ENCODE data around the gene MSGN1.
A peak's percentile ranks its signal among the peaks of the same experiment; 100 is the strongest.

The MSGN1 gene

DNA sequence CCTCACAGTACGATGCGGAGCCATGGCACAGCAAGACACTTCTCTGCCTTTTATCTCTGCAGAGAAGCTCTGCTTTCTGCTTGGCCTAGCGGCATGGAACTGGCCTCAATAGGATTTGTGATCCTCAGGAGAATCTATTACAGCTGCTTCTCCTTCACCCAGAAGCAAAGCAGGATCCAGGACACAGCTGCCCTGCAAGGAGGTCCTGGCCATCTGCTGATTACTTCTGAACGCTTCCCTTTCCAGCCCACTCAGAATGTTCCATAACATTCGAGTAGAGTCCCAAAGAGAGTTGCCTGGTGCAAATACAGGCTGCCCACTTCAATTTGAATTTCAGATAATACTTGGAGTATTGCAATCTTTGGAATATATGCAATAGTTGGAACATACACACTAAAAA is 33.0 kb downstream of the MSGN1 start:
- DNase-seq (ENCODE audit: low spot score) = no peak

DNA sequence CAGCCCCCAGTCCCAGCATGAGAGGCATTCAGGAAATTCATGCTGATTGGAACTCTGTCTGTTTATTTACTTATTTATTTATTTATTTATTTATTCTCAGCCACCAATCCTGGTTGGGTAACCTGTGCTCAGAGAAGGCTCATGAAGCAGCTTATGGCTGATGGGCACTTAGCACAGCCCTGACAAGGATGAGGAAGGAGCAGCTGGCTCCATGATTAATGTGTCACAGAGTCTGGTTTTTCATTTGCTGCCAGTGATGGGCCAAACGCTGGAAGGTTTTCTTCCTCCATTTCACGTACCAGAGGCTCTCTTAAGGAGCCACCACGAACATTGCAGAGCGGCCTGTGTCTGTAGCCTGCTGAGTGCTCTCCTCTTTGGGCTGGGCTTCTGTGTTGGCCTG is 33.9 kb downstream of the MSGN1 start:
- no peak for DNase-seq (ENCODE audit: low spot score)

DNA sequence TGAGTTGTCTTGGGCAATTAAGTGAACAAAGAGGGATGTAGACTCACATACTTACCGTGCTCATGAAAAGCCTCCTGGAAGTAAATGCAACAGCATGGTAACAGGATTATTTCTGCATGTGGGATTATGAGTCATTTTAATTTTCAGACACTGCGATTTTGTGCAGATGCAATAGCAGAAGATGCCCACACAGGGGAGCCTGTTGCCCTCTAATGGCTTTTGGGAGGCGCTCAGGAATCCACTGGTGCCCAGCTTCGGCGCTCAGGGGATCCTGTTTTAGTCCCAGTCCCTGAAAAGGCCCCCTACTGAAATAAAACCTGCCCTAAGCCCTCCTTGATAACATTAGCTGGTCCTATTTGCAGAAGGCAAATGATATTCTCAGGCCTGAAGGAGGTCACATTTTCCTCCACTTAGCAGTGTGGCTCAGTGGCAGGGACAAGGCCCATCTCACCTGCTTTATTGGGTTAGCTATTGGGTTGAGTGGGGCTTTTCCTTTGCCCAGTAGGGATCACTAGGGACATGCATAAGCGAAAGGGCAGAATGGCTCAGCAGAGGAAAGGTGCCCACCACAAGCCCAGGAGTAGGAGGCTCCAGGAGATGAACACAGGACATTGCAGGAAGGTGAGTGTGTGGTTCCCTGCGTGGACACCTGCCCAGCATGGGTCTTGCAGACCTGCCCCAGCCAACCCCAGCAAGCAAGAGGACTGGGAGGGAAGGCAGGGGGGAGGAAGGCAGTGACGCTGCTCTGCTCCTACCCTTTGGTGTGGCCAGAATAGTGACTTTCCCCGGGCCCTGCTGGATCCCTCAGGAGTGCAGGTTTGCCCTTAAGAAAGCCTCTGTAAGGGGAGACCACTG is 35.7 kb downstream of the MSGN1 start:
- peak; percentile 4 for DNase-seq (ENCODE audit: low spot score)

DNA sequence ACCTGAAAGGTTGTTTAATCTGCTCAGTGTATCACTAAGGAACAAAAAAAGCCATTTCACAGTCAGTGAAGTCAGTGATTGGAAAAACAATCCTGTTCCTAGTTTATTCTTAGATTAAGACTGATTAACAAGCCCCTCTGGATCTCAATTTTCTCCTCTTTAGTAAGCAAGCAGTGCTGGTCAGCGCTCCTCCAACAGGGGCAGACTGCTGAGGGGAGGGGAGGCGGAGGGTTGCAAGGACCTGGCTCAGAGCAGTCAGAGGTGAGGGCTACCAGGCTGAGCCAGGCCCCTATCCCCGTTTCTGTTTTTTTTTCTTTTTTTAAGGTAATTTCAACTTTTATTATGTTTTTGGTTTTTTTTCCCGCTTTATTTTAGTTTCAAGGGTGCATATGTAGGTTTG is 37.5 kb downstream of the MSGN1 start:
- DNase-seq (ENCODE audit: low spot score) = no peak

DNA sequence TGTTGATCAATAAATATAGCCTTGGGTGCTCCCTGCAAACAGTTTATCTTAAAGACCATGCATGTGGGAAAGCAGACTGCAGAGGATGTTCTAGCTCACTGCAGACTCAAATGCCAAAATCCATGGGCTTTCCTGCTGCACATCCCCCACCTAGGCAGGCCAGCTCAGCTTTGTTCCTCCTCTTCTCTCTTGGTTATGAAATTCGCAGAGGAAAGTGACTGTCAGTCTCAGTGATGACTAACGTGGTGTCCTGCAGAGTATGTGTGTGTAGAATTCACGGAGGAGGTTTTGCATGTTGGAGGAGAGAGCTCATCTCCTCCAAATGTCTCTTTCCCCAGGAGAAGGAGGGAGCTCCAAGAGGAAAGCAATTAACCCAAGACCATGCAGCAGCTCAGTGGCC is 40.8 kb downstream of the MSGN1 start:
- no peak for DNase-seq (ENCODE audit: low spot score)

DNA sequence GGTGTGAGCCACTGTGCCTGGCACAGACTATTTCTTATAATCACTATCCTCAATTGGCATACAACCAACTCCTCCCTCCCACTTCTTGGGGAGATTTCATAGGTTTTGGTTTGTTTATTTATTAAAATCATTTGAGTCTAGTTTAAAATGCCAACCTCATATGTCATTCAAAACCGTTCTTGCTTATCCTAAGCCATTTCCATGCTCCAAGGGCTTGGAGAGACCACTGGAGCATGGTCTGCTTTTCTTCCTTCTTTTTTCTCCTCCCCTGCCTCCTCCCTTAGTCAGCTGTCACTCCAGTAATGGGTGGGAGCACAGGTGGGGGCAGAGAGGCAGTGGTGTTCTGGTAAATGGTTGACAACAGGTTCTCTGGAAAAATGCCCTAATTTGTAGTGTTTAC is 41.8 kb downstream of the MSGN1 start:
- DNase-seq (ENCODE audit: low spot score) = no peak

DNA sequence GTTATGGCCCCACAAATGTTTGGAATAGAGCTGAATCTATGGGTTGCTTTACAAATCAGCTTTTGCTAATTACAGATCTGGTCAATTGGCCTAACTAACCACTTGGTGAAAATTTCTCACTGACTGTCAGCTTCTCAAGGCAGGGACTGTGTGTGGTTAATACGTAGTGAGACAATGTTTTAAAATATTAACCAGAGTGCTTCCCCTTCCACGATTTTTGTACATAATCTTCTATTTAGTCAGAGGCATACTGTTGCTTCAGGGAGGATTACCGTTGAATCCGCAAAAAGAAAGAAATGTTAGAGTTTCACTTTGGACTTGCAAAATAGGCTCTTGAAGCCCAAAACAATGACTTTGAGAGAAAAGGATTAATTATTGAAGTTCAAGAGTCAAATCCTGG is 47.3 kb downstream of the MSGN1 start:
- no peak for DNase-seq (ENCODE audit: low spot score)

DNA sequence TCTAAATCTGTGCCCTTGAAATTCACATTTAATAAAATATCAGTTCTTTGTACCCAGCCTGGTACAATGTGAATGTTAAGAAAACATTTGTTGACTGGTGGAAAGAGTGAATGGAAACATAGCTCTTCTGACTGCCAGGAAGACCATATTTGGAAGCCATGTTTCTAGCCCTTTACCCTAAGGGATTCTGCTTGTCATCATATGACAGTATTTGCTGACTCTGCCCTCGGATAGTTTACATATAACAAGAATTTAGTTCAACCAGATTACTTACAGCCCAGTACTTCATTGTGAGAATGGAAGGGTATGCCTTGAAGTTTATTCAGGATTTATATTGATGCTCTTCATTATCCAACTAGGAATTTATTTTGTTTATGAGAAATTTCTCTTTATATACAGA is 48.4 kb downstream of the MSGN1 start:
- no peak for DNase-seq (ENCODE audit: low spot score)

DNA sequence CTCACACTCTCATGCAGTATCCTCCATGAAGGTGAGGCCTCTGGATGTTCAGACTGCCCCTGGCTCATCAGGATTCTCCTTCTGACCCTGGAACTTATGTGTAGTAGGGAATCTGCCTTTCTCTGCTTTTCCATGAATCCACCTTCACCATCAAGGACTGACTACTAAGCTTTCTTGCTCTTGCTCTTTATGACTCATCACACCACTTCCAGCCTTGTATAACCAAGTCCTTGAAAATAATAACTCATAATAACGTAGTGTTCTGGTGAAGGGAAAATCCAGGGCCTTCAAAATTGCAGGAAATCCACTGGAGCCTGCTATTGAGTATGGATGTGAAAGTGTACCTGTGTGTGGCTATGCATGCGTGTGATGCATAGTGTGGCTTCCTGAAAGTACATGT is 50.9 kb downstream of the MSGN1 start:
- DNase-seq (ENCODE audit: low spot score) = no peak
